ENCODE results near the gene RFT1.

RFT1 gene

DNA sequence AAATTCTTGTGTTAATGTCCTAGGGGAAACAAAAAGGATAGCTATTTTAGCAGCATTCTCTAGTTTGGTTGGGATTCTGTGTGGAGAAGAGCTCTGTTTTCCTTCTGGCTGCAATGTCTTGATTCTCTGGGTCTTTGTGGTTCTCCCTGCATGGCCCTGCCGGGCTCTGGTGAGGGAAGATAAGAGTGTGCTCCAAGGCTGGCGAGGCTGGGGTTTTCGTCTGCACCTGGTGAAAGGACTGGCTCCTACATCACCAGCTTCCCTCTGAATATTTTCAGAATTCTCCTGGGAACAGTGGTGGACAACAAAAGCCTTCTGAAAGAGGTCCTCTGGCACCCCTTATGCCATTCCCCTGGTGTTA lies 46.3 kb downstream of the RFT1 start:
- no peaks in the 10 kb centered on the region for H3K36me3 ChIP-seq (ENCODE audit: insufficient read depth, low read length)
- H3F3A ChIP-seq (ENCODE audit: insufficient read depth, low read length): no peaks in the 10 kb centered on the region
- H2AFZ ChIP-seq (ENCODE audit: low read length): no peak overlapping the region
- no peaks in the 10 kb centered on the region for H3K4me1 ChIP-seq (ENCODE audit: insufficient read depth, low read length, severe bottlenecking)
- TF ChIP-seq EZH2 (IDR thresholded peaks at IDR 0.05; ENCODE audit: borderline replicate concordance, low read length): no peak
- TF ChIP-seq, protein P1, sequence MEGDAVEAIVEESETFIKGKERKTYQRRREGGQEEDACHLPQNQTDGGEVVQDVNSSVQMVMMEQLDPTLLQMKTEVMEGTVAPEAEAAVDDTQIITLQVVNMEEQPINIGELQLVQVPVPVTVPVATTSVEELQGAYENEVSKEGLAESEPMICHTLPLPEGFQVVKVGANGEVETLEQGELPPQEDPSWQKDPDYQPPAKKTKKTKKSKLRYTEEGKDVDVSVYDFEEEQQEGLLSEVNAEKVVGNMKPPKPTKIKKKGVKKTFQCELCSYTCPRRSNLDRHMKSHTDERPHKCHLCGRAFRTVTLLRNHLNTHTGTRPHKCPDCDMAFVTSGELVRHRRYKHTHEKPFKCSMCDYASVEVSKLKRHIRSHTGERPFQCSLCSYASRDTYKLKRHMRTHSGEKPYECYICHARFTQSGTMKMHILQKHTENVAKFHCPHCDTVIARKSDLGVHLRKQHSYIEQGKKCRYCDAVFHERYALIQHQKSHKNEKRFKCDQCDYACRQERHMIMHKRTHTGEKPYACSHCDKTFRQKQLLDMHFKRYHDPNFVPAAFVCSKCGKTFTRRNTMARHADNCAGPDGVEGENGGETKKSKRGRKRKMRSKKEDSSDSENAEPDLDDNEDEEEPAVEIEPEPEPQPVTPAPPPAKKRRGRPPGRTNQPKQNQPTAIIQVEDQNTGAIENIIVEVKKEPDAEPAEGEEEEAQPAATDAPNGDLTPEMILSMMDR (IDR thresholded peaks at IDR 0.05; ENCODE audit: low read length): no peak
- no peak overlapping the region for H3K4me3 ChIP-seq (ENCODE audit: low read depth, low read length, poor library complexity, severe bottlenecking)
- H3K79me2 ChIP-seq (ENCODE audit: insufficient read depth, low read length): no peaks in the 10 kb centered on the region
- H3K9me2 ChIP-seq (ENCODE audit: low read depth, low read length): no peaks in the 10 kb centered on the region
- H3K27me3 ChIP-seq (ENCODE audit: insufficient read depth, low read length): no peaks in the 10 kb centered on the region
- no peak overlapping the region for H3K4me2 ChIP-seq (ENCODE audit: low read length)
- H4K20me1 ChIP-seq (ENCODE audit: insufficient read depth, low read length): no peaks in the 10 kb centered on the region
- no peak overlapping the region for H3K9ac ChIP-seq (ENCODE audit: low read length)
- no peaks in the 10 kb centered on the region for H3K9me3 ChIP-seq (ENCODE audit: low read length)
- H3K27ac ChIP-seq (ENCODE audit: low read depth, low read length, poor library complexity, severe bottlenecking): no peak overlapping the region

DNA sequence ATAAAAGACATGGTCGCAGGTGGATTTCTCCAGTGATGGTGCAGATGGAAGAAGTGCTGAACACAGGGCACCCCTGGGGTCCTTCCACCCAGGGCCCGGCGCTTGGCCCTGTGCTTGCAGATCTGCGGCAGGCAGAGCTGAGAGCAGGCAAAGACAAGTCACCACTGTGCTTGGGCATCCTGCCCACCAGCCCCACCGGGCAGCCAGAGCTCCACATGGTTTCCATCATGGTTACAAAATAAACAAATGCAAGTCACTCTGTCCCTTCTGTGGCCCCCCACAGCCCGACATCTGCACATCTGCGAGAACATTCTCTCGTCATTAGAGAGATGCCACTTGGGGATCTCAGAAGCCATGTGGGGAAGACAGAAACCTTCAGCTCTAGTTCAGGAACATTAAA lies 46.7 kb downstream of the RFT1 start:
- Histone ChIP-seq H3K4me1 (ENCODE audit: insufficient read depth, low read length, severe bottlenecking) (no peaks in the 10 kb centered on the region), H3K36me3 (ENCODE audit: insufficient read depth, low read length) (no peaks in the 10 kb centered on the region), H2AFZ (ENCODE audit: low read length) (no peak overlapping the region), H4K20me1 (ENCODE audit: insufficient read depth, low read length) (no peaks in the 10 kb centered on the region), H3K9ac (ENCODE audit: low read length) (no peak overlapping the region), H3K9me2 (ENCODE audit: low read depth, low read length) (no peaks in the 10 kb centered on the region), H3K27me3 (ENCODE audit: insufficient read depth, low read length) (no peaks in the 10 kb centered on the region), H3K9me3 (ENCODE audit: low read length) (no peaks in the 10 kb centered on the region), H3K27ac (ENCODE audit: low read depth, low read length, poor library complexity, severe bottlenecking) (no peak overlapping the region), H3K79me2 (ENCODE audit: insufficient read depth, low read length) (no peaks in the 10 kb centered on the region), H3K4me2 (ENCODE audit: low read length) (no peak overlapping the region), H3F3A (ENCODE audit: insufficient read depth, low read length) (no peaks in the 10 kb centered on the region), H3K4me3 (ENCODE audit: low read depth, low read length, poor library complexity, severe bottlenecking) (no peak overlapping the region)
- TF ChIP-seq, protein P1 (IDR thresholded peaks at IDR 0.05; ENCODE audit: low read length): no peak
- TF ChIP-seq EZH2 (IDR thresholded peaks at IDR 0.05; ENCODE audit: borderline replicate concordance, low read length): no peak

DNA sequence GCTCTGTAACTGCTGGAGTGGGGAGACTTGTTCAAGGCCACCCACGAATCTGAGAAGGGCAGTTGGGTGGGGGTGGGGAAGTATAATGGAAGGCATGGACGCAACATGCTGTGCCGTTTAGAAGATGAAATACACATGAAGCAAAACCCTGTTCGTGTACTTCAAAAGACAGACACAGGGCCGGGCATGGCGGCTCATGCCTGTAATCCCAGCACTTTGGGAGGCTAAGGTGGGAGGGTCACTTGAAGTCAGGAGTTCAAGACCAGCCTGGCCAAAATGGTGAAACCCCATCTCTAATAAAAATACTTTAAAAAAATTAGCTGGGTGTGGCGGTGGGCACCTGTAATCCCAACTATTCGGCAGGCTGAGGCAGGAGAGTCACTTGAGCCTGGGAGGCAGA lies 47.5 kb downstream of the RFT1 start:
- Histone ChIP-seq H3K79me2 (ENCODE audit: insufficient read depth, low read length) (no peaks in the 10 kb centered on the region), H3K36me3 (ENCODE audit: insufficient read depth, low read length) (no peaks in the 10 kb centered on the region), H3K9me2 (ENCODE audit: low read depth, low read length) (no peaks in the 10 kb centered on the region), H3K9ac (ENCODE audit: low read length) (no peak overlapping the region), H3K4me2 (ENCODE audit: low read length) (no peak overlapping the region), H2AFZ (ENCODE audit: low read length) (no peak overlapping the region), H3K4me3 (ENCODE audit: low read depth, low read length, poor library complexity, severe bottlenecking) (no peak overlapping the region), H3K9me3 (ENCODE audit: low read length) (no peaks in the 10 kb centered on the region), H3K27me3 (ENCODE audit: insufficient read depth, low read length) (no peaks in the 10 kb centered on the region), H4K20me1 (ENCODE audit: insufficient read depth, low read length) (no peaks in the 10 kb centered on the region), H3F3A (ENCODE audit: insufficient read depth, low read length) (no peaks in the 10 kb centered on the region), H3K4me1 (ENCODE audit: insufficient read depth, low read length, severe bottlenecking) (no peaks in the 10 kb centered on the region), H3K27ac (ENCODE audit: low read depth, low read length, poor library complexity, severe bottlenecking) (no peak overlapping the region)
- TF ChIP-seq, protein P1 (IDR thresholded peaks at IDR 0.05; ENCODE audit: low read length): no peak
- TF ChIP-seq EZH2 (IDR thresholded peaks at IDR 0.05; ENCODE audit: borderline replicate concordance, low read length): no peak

All from OCI-LY1 (cell line).